HG03025 (cell line): ENCODE results near the gene PSMB11.
A peak's percentile ranks its signal among the peaks of the same experiment; 100 is the strongest.
"Not testable (repeated sequence)": the region's sequence is repeated elsewhere in the genome, so short reads cannot be mapped to it uniquely, and the experiment has no call there.

Experiments
- ATAC-seq: cut with Tn5 transposase; IDR thresholded peaks from one replicate; pipeline ENCODE4 v1.9.1; 2021; ENCODE audit warnings: mild to moderate bottlenecking, moderate library complexity; ENCODE audit not compliant: unreplicated experiment, low FRiP score

The PSMB11 gene

GRCh38 chr14:23042162-23042965 is at the start of gene PSMB11:
PSMB11 (plus strand) TSS chr14:23042212; CDS start chr14:23042226, 14 bp downstream.
- no peak for ATAC-seq

- ATAC-seq, result no peak
These were observed 48.5 kb upstream of the PSMB11 start for GRCh38 chr14:22993517-22993916.

GRCh38 chr14:22994762-22995275 is 47.2 kb upstream of the PSMB11 start:
- no peak for ATAC-seq

DNA sequence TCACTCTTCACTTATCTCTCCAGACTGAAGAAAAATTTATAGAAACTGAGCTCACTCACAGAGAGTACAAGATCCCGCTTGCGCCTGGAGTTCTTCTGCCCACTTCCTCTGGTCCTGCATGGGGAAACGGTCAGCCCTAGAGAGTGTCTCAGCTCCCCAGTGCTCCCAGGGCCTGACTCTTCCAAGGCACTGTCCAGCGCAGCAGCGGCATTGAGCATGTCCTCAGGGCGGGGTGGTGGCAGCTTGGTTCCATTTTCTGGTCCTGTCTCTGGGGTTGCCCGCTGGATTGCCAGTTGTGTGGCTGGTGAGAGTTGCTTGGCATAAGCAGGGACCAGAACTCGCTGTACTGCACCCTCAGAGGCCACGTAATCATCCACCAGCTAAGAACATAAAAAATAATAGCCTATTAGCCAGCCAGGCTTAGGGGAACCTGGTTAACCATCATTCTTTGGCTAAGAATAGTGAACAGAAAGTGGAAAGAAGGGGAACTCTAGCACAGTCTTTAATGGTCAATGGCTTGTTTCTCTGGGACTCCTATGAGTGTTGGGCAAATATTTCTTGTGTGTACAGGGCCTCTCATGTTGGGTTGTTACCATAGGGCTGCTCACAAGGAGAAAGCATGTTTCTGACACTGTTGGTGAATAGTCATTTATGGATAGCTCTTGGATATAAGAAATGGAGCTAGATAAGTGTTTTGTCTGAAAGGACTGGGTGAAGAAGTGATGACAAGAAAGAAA is 46.0 kb upstream of the PSMB11 start:
- ATAC-seq, result no peak

GRCh38 chr14:22996768-22997654 is 45.0 kb upstream of the PSMB11 start:
- no peak for ATAC-seq

DNA sequence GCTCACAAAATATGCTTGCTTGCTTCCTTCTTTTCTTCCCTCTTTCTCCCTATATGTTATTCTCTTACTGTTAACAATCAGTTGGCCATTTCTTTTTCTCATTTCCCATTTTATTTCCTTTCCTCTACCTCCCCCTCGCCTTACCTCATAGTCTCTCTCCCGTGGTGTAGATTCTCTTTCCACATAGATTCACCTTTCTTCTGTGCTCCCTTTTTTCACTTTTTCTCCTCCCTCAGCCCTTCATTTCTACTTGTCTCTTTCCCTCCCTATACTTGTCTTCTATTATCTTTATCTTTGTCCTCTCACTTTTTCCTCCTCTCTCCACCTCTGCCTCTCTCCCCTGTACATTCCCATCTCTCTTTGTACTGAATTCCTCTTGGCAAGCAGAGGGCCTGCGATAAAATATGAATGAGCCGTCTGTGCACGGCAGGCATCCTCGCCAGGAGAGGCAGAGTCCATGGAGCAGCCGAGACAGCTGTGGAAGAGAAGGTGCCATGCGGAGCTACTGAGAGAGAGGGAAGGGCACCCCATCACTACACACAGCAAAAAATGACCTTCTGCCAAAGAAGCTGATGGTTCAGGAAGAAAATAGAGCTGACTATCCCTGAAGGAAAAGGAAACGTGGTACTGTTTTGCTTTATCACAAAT is 44.2 kb upstream of the PSMB11 start:
- ATAC-seq, result no peak

- no peak for ATAC-seq
These were observed 43.5 kb upstream of the PSMB11 start for GRCh38 chr14:22998329-22999012.

DNA sequence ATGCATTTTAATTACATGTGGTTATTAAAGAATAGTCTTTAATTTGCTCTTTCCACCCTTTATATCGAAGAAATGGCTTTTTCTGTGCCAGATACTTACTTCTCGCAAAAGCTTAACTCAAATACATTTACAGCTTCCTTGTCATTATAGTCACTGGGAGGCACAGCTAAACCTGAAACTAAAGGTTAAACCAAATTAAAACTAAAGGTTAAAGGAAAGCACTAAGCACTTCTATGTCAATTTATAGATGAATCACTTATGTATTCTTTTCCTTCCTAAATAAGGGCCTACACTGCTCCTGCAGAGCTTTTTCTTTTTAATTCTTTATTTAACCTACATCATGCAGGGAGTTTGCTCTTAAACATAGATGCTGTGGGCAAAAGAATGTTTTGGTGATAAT is 41.2 kb upstream of the PSMB11 start:
- ATAC-seq, result no peak

DNA sequence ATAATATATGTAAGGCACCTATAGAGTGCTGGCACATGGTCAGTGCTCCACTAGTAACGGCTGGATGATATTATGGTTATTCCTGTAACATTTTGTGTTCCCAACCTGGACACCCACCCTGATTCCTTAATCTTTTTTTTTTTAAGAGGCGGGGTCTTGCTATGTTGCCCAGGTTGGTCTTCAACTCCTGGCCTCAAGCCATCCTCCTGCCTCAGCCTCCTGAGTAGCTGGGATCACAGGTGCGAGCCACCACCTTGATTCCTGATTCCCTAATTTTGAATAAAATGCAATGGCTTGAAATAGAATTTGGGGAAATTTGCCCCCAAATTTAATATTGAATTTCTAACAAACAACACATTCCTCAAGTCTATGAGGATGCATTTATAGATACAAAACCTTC is 39.4 kb upstream of the PSMB11 start:
- no peak for ATAC-seq

DNA sequence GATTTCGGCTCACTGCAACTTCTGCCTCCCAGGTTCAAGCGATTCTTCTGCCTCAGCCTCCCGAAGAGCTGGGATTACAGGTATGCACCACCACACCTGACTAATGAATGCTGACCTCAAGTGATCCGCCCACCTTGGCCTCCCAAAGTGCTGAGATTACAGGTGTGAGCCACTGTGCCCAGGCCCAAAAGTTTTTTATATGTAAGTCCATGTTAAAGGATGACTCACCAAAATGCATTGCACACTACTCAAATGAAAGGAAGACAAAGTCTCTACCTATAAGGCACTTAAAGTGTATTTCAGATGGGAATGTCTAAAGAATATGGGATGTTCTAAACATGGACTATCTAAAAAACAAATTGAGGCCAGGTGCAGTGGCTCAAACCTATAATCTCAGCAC is 37.7 kb upstream of the PSMB11 start:
- ATAC-seq, result not testable (repeated sequence)

GRCh38 chr14:23005451-23006187 is 36.4 kb upstream of the PSMB11 start:
- ATAC-seq, result no peak

DNA sequence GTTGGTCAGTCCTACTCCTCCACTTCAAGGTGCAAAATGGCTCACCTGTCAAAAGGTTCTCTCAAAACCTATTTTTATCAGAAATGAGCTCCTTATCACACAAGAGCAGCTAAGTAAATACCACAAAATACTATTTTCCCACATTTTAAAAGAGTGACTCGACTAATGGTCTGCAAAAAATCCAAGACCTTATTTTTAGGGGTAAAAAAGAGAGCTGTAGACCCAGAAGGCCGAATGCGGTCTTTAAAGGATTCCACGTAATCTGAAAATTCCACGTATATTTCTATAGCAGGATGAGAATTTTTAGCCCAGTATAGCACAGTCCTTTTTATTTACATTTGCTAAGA is 35.9 kb upstream of the PSMB11 start:
- no peak for ATAC-seq

- ATAC-seq, result peak; percentile 88
These were observed 35.2 kb upstream of the PSMB11 start for GRCh38 chr14:23006544-23007419.

- no peak for ATAC-seq
These were observed 33.2 kb upstream of the PSMB11 start for GRCh38 chr14:23008831-23009230.

- no peak for ATAC-seq
These were observed 32.5 kb upstream of the PSMB11 start for GRCh38 chr14:23009483-23009938.

DNA sequence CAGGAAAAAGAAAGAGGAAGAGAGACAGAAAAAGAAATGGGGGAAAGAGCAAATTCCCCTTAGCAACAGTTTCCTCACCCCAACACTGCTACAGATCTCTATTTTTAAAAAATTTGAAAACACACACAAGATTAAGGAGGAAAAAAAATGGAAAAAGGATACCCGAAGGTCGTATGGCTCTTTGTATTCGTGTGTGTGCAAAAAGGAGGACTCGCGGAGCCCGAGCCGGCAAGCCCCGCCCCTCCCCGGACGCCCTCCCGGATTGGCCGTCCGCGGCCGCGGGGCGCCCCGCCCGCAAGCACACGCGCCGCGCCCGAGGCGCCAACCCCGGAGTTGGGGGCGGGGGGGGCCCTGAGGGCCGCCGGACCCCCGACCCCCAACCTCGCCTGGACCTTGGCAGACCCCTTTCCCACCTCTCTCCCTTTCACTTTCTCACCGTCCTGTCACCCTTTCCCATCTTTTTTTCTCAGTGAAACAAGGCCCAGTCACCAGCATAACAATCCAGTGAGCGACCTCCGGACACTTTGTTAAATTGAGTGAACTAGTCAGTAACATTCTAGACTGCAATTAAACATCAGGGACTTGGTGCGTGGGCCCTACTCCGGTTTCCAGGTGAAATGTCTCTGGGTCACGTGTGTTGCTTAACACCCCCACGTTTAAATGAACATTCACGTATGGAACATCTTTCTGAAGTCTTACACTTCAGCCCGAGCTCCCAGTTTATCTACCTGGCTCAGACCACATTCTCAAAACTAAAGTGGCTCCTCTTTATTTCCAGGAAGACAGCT is 31.9 kb upstream of the PSMB11 start, which contains the start of gene C14orf93:
Gene C14orf93, minus strand, starts transcription at position 205 of the 788 bp plus-strand sequence. CDS start 11,120 bp downstream, outside the sequence.
- ATAC-seq, result peak; percentile 32
